GM18909 (cell line): Measurements from ENCODE around the gene S100A5.

Experiments
- ATAC-seq: cut with Tn5 transposase; IDR thresholded peaks from one replicate; pipeline ENCODE4 v1.9.1; 2021; ENCODE audit warnings: mild to moderate bottlenecking; ENCODE audit not compliant: unreplicated experiment, poor library complexity

The S100A5 gene

DNA sequence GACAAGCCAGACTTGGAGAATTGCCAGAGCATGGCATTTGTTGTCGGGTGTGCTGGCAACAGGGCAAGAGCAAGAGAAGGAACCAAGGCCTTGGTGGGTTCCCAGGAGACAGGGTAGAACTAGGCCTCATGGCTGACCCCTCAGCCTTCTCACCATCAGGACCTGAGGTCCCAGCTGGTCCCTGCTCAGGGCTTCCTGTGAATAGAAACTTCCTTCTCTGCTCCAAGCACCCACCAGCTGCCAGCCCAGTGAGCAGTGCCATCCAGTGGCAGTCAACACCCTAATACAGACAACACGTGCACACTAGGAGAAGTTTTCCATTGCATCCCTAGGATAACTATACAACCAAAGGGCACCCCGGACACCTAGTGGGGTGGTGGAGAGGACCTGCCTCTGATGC, 27.7 kb downstream of the S100A5 start:
- ATAC-seq, result no peak

GRCh38 chr1:153510984-153511410, 29.7 kb downstream of the S100A5 start:
- ATAC-seq, result no peak

- ATAC-seq, result no peak
Measured at GRCh38 chr1:153509729-153510354, 30.9 kb downstream of the S100A5 start.

- no peak for ATAC-seq
Measured at GRCh38 chr1:153509036-153509435, 31.7 kb downstream of the S100A5 start.

DNA sequence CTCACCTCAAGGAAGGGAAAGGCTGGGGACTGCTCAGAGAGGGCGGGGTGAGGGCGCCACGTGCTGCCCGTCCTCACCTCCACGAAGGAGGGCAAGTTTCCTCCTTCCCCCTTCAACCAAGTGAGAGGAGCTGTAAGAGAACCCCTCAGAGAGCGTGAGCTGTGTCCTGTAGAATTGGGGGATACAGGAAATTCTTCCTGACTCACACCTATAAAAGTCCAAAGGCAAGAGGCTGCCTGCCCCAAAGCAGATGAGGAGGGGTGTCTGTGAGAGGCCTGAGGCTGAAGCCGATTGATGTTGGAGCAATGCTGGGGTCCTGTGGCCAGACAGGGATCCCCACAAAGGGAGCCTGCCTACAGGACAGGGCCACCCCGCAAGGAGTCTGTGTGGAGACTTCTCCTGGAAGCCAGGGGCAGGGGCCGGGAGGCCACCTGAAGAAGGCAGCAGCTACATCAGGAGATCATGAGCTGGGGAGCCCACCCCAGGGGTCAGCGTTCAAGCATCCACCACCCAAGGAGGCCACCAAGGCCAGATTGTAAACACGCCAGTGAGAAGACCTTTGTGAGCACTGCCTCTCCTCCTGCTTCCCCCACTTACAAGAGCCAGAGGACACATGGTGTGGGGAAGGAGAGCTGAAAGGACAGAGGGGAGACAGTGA, 32.7 kb downstream of the S100A5 start:
- ATAC-seq, result no peak

GRCh38 chr1:153506831-153507413, 33.8 kb downstream of the S100A5 start:
- ATAC-seq, result no peak

GRCh38 chr1:153506386-153506785, 34.3 kb downstream of the S100A5 start:
- no peak for ATAC-seq

DNA sequence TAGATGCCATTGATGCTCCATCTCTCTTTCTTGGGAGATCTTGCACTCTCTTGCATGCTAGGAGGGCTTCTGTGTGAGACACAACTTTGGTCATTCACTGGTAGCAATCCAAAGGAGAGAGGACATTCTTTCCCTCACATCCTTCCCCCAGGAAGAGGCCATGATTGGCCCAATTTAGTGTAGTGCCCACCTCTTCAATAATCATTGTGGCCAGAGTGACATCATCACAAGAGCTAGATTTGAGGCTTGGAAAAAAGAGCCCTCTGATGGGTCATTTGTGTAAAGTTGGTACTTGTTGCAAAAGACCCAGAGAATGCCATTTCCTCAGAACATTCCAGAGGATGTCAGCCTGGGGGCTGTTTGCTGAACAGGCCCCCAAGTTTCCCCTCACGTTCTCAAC, 35.2 kb downstream of the S100A5 start:
- ATAC-seq, result no peak

DNA sequence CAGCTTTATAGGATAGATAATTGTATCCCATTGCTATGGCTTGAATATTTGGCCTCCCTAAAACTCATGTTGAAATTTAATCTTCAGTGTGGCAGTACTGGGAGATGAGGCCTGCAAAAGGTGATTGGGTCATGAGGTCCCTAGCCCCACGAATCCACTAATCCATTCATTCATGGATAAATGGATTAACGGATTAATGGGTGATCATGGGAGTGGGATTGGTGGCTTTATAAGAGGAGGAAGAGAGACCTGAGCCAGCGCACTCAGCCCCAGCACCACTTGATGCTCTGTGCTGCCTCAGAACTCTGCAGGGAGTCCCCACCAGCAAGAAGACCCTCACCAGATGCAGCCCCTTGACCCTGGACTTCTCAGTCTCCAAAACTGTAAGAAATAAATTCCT, 37.0 kb downstream of the S100A5 start:
- no peak for ATAC-seq

- ATAC-seq, result no peak
Measured at GRCh38 chr1:153498746-153499145, 42.0 kb downstream of the S100A5 start.

DNA sequence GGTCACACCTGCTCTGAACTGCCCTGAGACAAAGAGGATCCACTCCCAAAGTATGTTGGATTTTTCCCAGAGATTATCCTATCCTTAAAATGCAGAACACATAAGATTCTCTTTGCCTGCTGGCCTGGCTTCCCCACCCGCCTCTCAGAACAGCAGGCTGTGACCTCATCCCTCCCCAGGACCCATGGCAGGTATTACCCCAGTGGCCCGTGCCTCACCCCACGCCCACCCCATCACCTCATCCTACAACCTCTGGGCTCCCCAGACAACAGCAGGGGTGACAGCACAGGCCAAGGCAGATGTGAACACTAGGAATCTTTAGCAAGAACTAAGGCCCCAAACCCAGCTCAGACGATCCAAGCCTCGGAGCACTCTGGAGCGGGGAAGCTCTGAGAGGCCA, 45.2 kb downstream of the S100A5 start:
- no peak for ATAC-seq

DNA sequence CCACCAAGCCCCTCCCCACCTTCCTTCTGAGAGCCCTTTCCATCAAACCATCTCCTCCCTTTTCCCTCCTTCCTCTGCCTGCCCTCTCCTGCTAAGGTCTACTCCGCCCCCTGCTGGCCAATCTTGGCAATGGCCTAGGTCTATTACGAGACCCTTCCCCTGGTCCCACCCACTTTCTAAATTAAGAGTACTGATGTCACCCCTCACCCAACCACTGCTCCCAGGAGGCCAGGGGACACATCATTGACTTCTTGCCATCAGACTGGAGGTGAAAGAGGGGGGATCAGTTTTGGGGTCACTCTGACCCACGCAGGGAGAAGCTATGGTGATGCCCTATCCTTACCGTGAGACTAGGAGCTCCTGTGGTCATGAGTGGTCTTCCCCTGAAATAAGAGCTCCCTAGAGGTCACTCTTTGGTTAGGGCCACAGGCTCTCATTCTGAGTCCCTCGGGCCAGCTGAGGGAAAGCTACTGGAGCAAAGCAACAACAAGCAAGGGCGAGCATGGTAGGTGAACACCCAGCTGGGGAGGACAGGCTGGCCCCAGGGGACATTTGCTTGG, 45.7 kb downstream of the S100A5 start:
- ATAC-seq, result no peak

- ATAC-seq, result no peak
Measured at GRCh38 chr1:153493343-153493960, 47.3 kb downstream of the S100A5 start.

DNA sequence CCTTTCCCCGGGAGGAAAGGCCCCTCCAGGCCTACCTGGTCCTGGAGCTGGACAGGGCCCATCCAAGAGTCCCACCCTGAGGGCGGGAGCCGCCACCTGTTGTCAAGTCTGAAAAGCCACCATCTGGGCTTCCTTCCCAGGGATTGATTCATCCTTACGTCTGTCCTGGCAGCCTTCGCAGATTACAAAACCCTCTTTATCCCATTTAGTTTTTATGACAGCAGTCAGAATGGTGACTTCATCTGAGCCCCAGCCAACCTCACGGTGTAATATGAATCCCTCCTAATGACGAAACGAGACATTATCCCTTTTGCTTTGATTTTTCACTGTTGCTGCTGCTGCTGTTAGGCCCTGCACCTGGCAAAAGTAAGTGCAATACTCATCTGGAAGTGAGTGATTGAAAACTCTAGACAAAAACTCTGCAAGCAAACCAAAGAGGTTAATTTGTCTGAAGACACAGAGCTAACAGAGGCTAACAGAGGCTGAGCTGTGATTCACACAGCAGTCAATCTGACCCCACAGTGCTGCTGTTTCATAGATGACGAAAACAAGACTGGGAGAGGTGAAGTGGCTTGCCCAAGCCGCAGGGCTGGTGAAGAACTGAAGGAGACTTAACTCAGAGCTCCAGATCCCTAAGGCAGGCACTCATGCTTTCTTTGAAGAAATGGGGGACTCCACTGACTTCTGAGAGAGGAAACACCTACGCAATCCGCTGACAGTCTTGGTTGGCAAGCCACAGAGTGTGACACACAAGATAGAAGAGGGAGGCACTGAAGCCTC, 50.3 kb downstream of the S100A5 start:
- ATAC-seq, result no peak

GRCh38 chr1:153488731-153489130, 52.0 kb downstream of the S100A5 start:
- ATAC-seq, result no peak

DNA sequence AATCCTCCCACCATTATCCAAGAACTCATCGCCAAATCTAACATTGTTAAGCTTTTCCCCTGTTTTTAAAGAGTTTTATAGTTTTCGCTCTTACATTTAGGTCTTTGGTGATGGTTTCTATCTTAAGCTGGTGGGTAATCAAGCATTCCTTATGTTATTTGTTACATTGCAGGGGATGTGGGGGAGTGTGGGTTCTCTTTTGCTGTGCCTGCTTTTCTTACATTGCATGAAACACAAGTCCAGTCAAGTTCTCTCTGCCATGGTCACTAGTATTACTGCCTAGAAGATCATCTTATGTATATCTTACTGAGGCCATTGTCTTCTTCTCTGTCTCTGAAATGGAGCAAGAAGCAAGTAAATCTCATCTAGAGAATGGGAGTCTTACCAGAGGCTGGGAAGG, 53.0 kb downstream of the S100A5 start:
- ATAC-seq, result no peak
